Measurements from ENCODE around the gene AKR1C4. TPM values are rescaled to one million over a fixed set of nuclear protein-coding genes. Genes with fewer than 3 reads are reported as not detected.
"Not testable (repeated sequence)": the region's sequence is repeated elsewhere in the genome, so short reads cannot be mapped to it uniquely, and the experiment has no call there.

AKR1C4 gene
- total RNA-seq, 2 experiments from 2014 or later: not detected

DNA sequence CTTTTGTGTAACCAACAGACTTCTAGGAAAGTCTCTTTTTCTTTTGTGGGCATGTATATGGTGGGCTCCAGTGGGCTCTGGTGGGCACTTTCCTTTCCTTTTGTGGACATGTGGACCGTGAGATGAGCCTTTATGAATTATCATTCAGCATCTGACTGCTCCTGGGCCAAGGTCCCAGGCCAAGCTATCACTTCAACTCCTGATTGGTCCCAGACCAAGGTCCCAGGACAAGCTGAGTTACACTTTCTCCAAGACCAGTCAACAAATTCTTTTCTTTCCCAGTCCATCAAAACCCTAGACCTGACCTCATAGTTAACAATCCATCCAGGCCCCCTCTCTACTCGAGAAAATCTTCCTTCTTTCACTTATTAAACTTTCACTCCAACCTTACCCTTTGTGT is 12.7 kb upstream of the AKR1C4 start:
- Mint-ChIP-seq H3K27me3 (no peaks in the 10 kb centered on the region), H3K36me3 (ENCODE audit: low read depth) (no peaks in the 10 kb centered on the region), H3K27ac (no peak overlapping the region), H3K4me1 (no peaks in the 10 kb centered on the region), H3K9me3 (no peaks in the 10 kb centered on the region), H3K4me3 (no peak overlapping the region)
- DNase-seq: no peak
- POLR2A ChIA-PET: no interaction called here
- CTCF ChIA-PET: no interaction called here

DNA sequence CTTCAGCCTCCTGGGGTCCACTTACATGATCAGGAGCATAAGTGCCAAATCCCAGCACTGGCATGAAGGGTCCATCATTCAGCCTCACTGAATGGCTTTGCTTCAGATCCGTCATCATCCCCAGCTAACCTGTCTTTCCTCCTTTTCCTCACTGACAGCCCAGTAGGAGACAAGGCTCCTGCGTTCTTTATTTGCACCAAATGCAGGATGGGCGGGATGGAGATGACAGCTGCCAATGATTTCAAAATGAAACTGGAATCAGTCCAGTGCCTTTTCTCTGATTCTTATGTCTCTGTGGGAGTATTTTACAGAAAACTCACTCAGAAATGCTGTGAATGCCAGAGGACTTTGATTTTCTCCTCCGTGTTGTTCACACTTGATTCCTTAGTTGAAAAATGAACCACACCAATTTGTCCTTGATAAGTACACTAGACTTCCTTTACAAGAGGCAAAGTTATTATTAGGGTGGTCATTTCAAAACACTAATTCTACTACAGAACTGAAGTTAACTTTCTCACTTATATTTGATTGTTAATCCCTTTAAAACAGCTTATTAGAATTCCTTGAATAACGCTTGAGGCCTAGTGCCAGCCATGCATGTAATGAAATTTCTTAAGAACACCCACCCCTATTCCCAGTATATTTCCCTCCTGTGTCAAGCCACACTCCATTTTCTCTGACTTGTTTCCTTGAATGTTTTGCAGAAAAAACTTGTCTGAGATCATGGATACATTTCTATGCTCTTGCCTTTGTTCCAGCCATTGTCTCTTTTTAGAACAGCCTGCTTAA is 11.5 kb upstream of the AKR1C4 start, which contains the start of gene AKR1C8:
Gene AKR1C8 (minus strand): TSS at position 164 of the 789 bp plus-strand sequence. CDS start 46 bp downstream, at position 118.
- no peaks in the 10 kb centered on the region for H3K36me3 Mint-ChIP-seq (ENCODE audit: low read depth)
- H3K4me1 Mint-ChIP-seq: no peaks in the 10 kb centered on the region
- no peak within 1 kb of the TSS for H3K27ac Mint-ChIP-seq
- peaks cover 2% of the 10 kb centered on the region for H3K27me3 Mint-ChIP-seq
- H3K4me3 Mint-ChIP-seq: no peak within 1 kb of the TSS
- no peak for DNase-seq
- no peaks in the 10 kb centered on the region for H3K9me3 Mint-ChIP-seq
- ChIA-PET POLR2A (no interaction called here), CTCF (no interaction called here)

GRCh38 chr10:5187867-5188266 is 8.8 kb upstream of the AKR1C4 start:
- ChIA-PET POLR2A (no interaction called here), CTCF (no interaction called here)
- peaks cover 4% of the 10 kb centered on the region for H3K27me3 Mint-ChIP-seq

DNA sequence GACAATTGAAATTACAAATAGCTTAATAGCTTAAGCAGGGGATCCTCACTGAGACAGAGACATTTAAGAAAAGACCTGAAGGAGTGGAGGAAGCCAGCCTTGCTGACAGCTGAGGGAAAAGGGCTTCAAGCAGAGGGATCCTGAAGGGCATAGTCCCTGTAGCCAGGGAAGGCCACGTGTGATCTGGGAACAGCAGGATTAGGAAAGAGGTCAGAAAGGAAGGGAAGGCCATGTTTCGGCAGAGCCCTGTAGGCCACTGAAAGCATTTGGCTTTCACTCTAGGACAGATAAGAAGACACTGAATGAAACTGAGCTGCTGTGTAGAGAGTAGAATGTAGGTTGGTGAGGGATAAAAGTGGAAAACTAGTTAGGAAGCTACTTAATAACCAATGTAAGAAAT is 8.3 kb upstream of the AKR1C4 start:
- ChIA-PET POLR2A (no interaction called here), CTCF (no interaction called here)
- H3K27me3 Mint-ChIP-seq: peaks cover 4% of the 10 kb centered on the region

More at GRCh38 chr10:5187867-5188266, 8.8 kb upstream of the AKR1C4 start:
- no peak for DNase-seq
- H3K36me3 Mint-ChIP-seq (ENCODE audit: low read depth): no peaks in the 10 kb centered on the region
- no peaks in the 10 kb centered on the region for H3K9me3 Mint-ChIP-seq
- H3K4me3 Mint-ChIP-seq: no peak overlapping the region
- H3K27ac Mint-ChIP-seq: no peak overlapping the region
- no peaks in the 10 kb centered on the region for H3K4me1 Mint-ChIP-seq

GRCh38 chr10:5194431-5194830 is 2.2 kb upstream of the AKR1C4 start:
- Mint-ChIP-seq H3K36me3 (ENCODE audit: low read depth) (no peaks in the 10 kb centered on the region), H3K4me3 (no peak overlapping the region), H3K9me3 (no peaks in the 10 kb centered on the region), H3K27me3 (peaks cover 6% of the 10 kb centered on the region), H3K27ac (no peak overlapping the region), H3K4me1 (no peaks in the 10 kb centered on the region)
- ChIA-PET POLR2A (no interaction called here), CTCF (no interaction called here)
- DNase-seq: no peak

More for the DNA sequence above, 8.3 kb upstream of the AKR1C4 start:
- DNase-seq: no peak
- no peak overlapping the region for H3K4me3 Mint-ChIP-seq
- H3K36me3 Mint-ChIP-seq (ENCODE audit: low read depth): no peaks in the 10 kb centered on the region
- no peaks in the 10 kb centered on the region for H3K9me3 Mint-ChIP-seq
- no peak overlapping the region for H3K27ac Mint-ChIP-seq
- H3K4me1 Mint-ChIP-seq: no peaks in the 10 kb centered on the region

- H3K36me3 Mint-ChIP-seq (ENCODE audit: low read depth): no peaks in the 10 kb centered on the region
- no peaks in the 10 kb centered on the region for H3K4me1 Mint-ChIP-seq
- peaks cover 4% of the 10 kb centered on the region for H3K27me3 Mint-ChIP-seq
- H3K27ac Mint-ChIP-seq: no peak overlapping the region
- ChIA-PET POLR2A (no interaction called here), CTCF (no interaction called here)
- H3K4me3 Mint-ChIP-seq: no peak overlapping the region
- no peak for DNase-seq
- H3K9me3 Mint-ChIP-seq: no peaks in the 10 kb centered on the region
Observed at GRCh38 chr10:5195727-5196374, 786 bp upstream of the AKR1C4 start.

DNA sequence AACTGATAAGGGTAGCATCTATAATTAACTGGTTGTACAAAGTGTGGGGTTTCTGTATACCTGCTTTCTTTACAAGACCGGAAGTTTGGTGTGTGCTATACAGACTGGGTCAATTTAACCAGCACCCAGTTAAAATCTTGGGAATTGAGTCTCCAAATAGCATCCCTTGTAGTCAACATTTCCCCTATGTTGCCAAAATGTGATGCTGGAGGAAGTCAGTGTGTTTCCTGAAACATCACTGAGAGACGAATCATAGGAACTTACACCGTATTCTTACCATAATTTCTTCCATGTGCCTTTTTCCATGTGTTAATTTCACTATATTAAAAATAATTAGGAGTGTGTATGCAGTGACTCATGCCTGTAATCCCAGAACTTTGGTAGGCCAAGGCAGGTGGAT is 1.7 kb downstream of the AKR1C4 start:
- H3K4me1 Mint-ChIP-seq: no peaks in the 10 kb centered on the region
- ChIA-PET CTCF (no interaction called here), POLR2A (no interaction called here)
- DNase-seq: no peak
- H3K36me3 Mint-ChIP-seq (ENCODE audit: low read depth): no peaks in the 10 kb centered on the region
- peaks cover 9% of the 10 kb centered on the region for H3K27me3 Mint-ChIP-seq
- H3K4me3 Mint-ChIP-seq: no peak overlapping the region
- no peak overlapping the region for H3K27ac Mint-ChIP-seq
- peaks cover 3% of the 10 kb centered on the region for H3K9me3 Mint-ChIP-seq

GRCh38 chr10:5199398-5199797 is 2.8 kb downstream of the AKR1C4 start:
- POLR2A ChIA-PET: no interaction called here
- CTCF ChIA-PET: no interaction called here
- no peaks in the 10 kb centered on the region for H3K4me1 Mint-ChIP-seq
- H3K36me3 Mint-ChIP-seq (ENCODE audit: low read depth): no peaks in the 10 kb centered on the region
- H3K9me3 Mint-ChIP-seq: peaks cover 5% of the 10 kb centered on the region
- no peak for DNase-seq
- no peak overlapping the region for H3K27ac Mint-ChIP-seq
- no peak overlapping the region for H3K4me3 Mint-ChIP-seq
- peaks cover 15% of the 10 kb centered on the region for H3K27me3 Mint-ChIP-seq

- ChIA-PET POLR2A (no interaction called here), CTCF (no interaction called here)
- H3K36me3 Mint-ChIP-seq (ENCODE audit: low read depth): no peaks in the 10 kb centered on the region
- peaks cover 28% of the 10 kb centered on the region for H3K27me3 Mint-ChIP-seq
- H3K4me1 Mint-ChIP-seq: peaks cover 10% of the 10 kb centered on the region
- no peak overlapping the region for H3K27ac Mint-ChIP-seq
- DNase-seq: no peak
- no peak overlapping the region for H3K4me3 Mint-ChIP-seq
- H3K9me3 Mint-ChIP-seq: peaks cover 13% of the 10 kb centered on the region
Observed at GRCh38 chr10:5206799-5207198, 10.2 kb downstream of the AKR1C4 start.

DNA sequence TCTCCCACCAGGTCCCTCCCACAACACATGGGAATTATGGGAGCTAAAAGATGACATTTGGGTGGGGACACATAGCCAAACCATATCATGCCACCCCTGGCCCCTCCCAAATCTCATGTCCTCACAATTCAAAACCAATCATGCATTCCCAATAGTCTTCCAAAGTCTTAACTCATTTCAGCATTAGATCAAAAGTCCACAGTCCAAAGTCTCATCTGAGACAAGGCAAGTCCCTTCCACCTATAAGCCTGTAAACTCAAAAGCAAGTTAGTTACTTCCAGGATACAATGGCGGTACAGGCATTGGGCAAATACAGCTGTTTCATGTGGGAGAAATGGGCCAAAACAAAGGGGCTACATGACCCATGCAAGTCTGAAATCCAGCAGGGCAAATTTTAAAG is 13.1 kb downstream of the AKR1C4 start:
- DNase-seq; H3K4me3 Mint-ChIP-seq; H3K9me3 Mint-ChIP-seq; H3K36me3 Mint-ChIP-seq (ENCODE audit: low read depth); POLR2A ChIA-PET; CTCF ChIA-PET; H3K27ac Mint-ChIP-seq: not testable (repeated sequence)
- H3K4me1 Mint-ChIP-seq: peaks cover 10% of the 10 kb centered on the region
- H3K27me3 Mint-ChIP-seq: peaks cover 21% of the 10 kb centered on the region

GRCh38 chr10:5210261-5210660 is 13.6 kb downstream of the AKR1C4 start:
- POLR2A ChIA-PET; H3K36me3 Mint-ChIP-seq (ENCODE audit: low read depth); H3K27ac Mint-ChIP-seq; H3K9me3 Mint-ChIP-seq; H3K4me3 Mint-ChIP-seq; CTCF ChIA-PET: not testable (repeated sequence)
- peak; percentile 7 for DNase-seq
- H3K4me1 Mint-ChIP-seq: peaks cover 10% of the 10 kb centered on the region
- peaks cover 25% of the 10 kb centered on the region for H3K27me3 Mint-ChIP-seq

- Mint-ChIP-seq H3K9me3 (peaks cover 5% of the 10 kb centered on the region), H3K4me1 (peaks cover 4% of the 10 kb centered on the region), H3K36me3 (ENCODE audit: low read depth) (no peaks in the 10 kb centered on the region), H3K27me3 (peaks cover 13% of the 10 kb centered on the region), H3K27ac (no peak overlapping the region), H3K4me3 (no peak overlapping the region)
- POLR2A ChIA-PET: no interaction called here
- CTCF ChIA-PET: no interaction called here
- no peak for DNase-seq
Observed at GRCh38 chr10:5211696-5212536, 15.3 kb downstream of the AKR1C4 start.

GRCh38 chr10:5216801-5217200 is 20.2 kb downstream of the AKR1C4 start:
- no peak overlapping the region for H3K4me3 Mint-ChIP-seq
- H3K27ac Mint-ChIP-seq: no peak overlapping the region
- no peak for DNase-seq
- H3K9me3 Mint-ChIP-seq: peaks cover under 1% of the 10 kb centered on the region
- no peaks in the 10 kb centered on the region for H3K4me1 Mint-ChIP-seq
- ChIA-PET POLR2A (no interaction called here), CTCF (interaction anchor here (1.0 kb wide), 1 partner anchor 17 kb away, joined by 3 read pairs; no protein-coding TSS in a partner anchor)
- H3K36me3 Mint-ChIP-seq (ENCODE audit: low read depth): no peaks in the 10 kb centered on the region
- peaks cover 10% of the 10 kb centered on the region for H3K27me3 Mint-ChIP-seq

Data from activated CD4-positive, alpha-beta T cell treated with anti-CD3 and anti-CD28 coated beads, Interleukin-2, amount 10 ng/mL, durations not matched to agents 7 days and 5 days (primary cell).